Lung (tissue), 12 donors: ENCODE results near the gene RASA3. TPM values are rescaled to one million over a fixed set of nuclear protein-coding genes. Genes with fewer than 3 reads are reported as not detected.
A peak's percentile ranks its signal among the peaks of the same experiment; 100 is the strongest.

ENCODE experiments used
- ATAC-seq: fragments of 200-7000 bp; cut with Tn5 transposase; one replicate; pipeline ENCODE4 v1.9.1; 2020; ENCODE audit warnings: moderate number of reproducible peaks; ENCODE audit not compliant: insufficient read depth, low FRiP score
- DNase-seq, 3 donors: peaks; one replicate each; pipeline ENCODE4 v3.0.0-alpha.2; 2013 to 2017
- H3K27ac ChIP-seq, 2 donors: one replicate each; pipeline ENCODE4 v1.5.1; 2013; ENCODE audit warnings: mild to moderate bottlenecking in 2 of 2, moderate library complexity in 2 of 2, control low read depth in 1 of 2, inconsistent platforms in 1 of 2, low read depth in 1 of 2, low read length in 1 of 2
- H3K27me3 ChIP-seq, 3 donors: one replicate each; pipeline ENCODE4 v1.5.1; 2013; ENCODE audit warnings: low read length in 2 of 3; ENCODE audit not compliant: control insufficient read depth in 3 of 3, insufficient read depth in 3 of 3
- H3K36me3 ChIP-seq, 4 donors: one replicate each; pipeline ENCODE4 v1.5.1; 2013; ENCODE audit warnings: low read length in 4 of 4, mild to moderate bottlenecking in 1 of 4, moderate library complexity in 1 of 4; ENCODE audit not compliant: control insufficient read depth in 4 of 4, insufficient read depth in 4 of 4
- H3K4me1 ChIP-seq, 5 donors: one replicate each; pipeline ENCODE4 v1.5.1; 2013; ENCODE audit warnings: low read length in 5 of 5, mild to moderate bottlenecking in 2 of 5, moderate library complexity in 1 of 5; ENCODE audit not compliant: control insufficient read depth in 5 of 5, insufficient read depth in 5 of 5
- H3K4me3 ChIP-seq: one replicate; pipeline ENCODE4 v1.5.1; 2013; ENCODE audit warnings: mild to moderate bottlenecking, control low read depth, moderate library complexity
- H3K9ac ChIP-seq, 2 donors: one replicate each; pipeline ENCODE4 v1.5.1; 2013; ENCODE audit warnings: low read length in 2 of 2, control low read depth in 1 of 2; ENCODE audit not compliant: insufficient read depth in 1 of 2
- H3K9me3 ChIP-seq, 4 donors: one replicate each; pipeline ENCODE4 v1.5.1; 2013; ENCODE audit warnings: low read length in 3 of 4, mild to moderate bottlenecking in 1 of 4, moderate library complexity in 1 of 4; ENCODE audit not compliant: control insufficient read depth in 4 of 4, insufficient read depth in 3 of 4
- WGBS, 2 donors: extraction: QIAGEN DNeasy Blood & Tissue Kit; methylation state at CpG; one replicate each; pipeline ENCODE4 v1.1.7; 2013; 5-methylcytosine and 5-hydroxymethylcytosine counted together
- polyA plus RNA-seq, 2 donors: library from polyadenylated mRNA; stranded (reverse); fragments of 200-250 nt; gene quantifications; one replicate each; pipeline ENCODE4 v1.2.1, GENCODE V29; 2013
- total RNA-seq, 2 donors: library from RNA; depleted of rRNA in 1 of 2; stranded (reverse); fragments of >200 nt in 1 of 2; gene quantifications; one replicate each; pipeline ENCODE4 v1.2.1, GENCODE V29; 2014 to 2021
- TF ChIP-seq, protein P1 (sequence below): IDR thresholded peaks from 2 replicates; pipeline ENCODE4 v1.5.1; 2012; ENCODE audit warnings: mild to moderate bottlenecking; ENCODE audit errors: control extremely low read depth, extremely low read depth
- donor health status: control.
- donor health status: control.
- donor health status: Bipolar disorder and iron deficiency.
- donor health status: healthy.
- donor health status: DM: yes; HTN: yes; CAD: no.

RASA3 gene
- total and polyA plus RNA-seq, 4 donors = 7.4 to 22.8 (median 16.2) TPM

DNA sequence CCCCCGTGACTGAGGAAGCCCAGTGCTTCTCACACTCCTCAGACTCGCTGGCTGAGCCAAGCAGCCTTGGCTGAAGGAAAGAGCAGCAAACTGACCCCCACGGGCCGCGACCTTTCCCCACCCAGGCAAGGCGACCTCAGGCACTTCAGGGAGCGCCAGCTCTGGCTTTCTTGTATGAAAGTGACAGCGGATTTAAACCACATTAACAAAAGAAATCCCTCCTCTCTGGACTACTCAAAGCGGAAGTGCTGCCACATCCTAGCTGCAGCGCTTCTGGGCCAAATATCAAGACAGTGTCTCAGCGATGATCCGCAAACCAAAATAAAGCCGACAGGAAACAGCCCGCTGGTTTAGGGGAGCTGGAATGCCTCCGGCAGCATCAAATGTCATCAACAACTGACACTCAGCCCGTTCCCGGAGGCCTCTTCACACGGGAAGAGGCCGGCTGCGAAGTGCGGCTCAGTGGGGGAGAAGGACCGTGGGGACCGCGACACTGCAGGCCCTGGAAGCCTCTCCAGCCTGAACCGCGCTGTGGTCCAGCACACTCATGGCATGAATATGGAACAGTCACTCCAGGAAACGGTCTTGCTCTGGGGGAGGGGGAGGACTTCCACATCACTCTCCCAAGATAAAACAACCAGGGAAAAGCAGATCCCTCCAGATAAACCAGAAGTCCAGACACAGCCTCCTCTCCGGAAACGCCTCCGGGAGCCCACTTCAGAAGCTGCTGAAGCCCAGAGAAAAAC lies 1.4 kb downstream of the RASA3 start:
- H3K27ac ChIP-seq = peak overlapping the region; percentile 47 to 93
- peak; percentile 56 for ATAC-seq
- no peaks in the 10 kb centered on the region for H3K9me3 ChIP-seq
- WGBS, 2 donors = 1 to 3% methylated on average over 29 to 30 of the region's 30 CpGs
- peak overlapping the region; percentile 74 for H3K4me3 ChIP-seq
- H3K27me3 ChIP-seq = no peaks in the 10 kb centered on the region
- TF ChIP-seq, protein P1, sequence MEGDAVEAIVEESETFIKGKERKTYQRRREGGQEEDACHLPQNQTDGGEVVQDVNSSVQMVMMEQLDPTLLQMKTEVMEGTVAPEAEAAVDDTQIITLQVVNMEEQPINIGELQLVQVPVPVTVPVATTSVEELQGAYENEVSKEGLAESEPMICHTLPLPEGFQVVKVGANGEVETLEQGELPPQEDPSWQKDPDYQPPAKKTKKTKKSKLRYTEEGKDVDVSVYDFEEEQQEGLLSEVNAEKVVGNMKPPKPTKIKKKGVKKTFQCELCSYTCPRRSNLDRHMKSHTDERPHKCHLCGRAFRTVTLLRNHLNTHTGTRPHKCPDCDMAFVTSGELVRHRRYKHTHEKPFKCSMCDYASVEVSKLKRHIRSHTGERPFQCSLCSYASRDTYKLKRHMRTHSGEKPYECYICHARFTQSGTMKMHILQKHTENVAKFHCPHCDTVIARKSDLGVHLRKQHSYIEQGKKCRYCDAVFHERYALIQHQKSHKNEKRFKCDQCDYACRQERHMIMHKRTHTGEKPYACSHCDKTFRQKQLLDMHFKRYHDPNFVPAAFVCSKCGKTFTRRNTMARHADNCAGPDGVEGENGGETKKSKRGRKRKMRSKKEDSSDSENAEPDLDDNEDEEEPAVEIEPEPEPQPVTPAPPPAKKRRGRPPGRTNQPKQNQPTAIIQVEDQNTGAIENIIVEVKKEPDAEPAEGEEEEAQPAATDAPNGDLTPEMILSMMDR = no peak
- peaks cover 13 to 36% (median 21%) of the 10 kb centered on the region in 5 donors for H3K4me1 ChIP-seq
- H3K36me3 ChIP-seq = no peaks in the 10 kb centered on the region
- peak; percentile 70 to 85 (median 80) for DNase-seq
- peak overlapping the region in 1 of 2 donors; percentile 64 for H3K9ac ChIP-seq

DNA sequence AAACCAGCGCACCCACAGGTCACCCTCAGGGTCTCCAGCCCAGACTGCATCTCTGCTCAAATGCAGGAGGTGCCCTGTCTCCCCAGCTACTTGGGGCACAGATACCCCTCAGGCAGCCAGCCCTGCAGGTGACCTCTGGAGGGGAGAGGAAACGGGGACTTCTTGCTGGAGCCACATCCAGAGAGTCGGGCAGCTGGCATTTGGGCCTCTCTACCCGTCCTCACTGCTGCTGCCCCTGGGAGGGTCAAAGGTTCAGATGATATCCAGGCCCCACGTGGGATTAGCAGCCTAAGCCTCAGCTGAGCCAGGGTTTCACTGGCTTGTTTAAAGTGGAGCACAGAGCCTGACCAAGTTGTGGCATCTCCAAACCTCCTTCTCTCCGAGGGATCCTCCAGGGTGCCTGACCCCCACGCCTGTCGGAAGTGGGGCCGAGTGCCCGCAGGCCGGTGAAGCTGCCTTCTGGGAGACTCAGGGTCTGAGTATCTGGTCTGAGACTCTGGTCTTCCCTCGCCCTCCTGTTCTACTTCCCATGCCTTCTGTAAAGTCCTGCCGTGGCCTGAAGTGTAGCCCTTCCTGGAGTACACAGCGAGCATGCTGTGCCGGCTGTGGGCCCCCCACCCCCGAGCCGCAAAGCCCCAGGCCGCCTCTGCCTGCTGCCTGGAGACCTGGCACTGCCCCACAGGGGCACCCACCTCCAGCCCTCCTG lies 2.1 kb downstream of the RASA3 start:
- DNase-seq (no peak), ATAC-seq (no peak)
- Histone ChIP-seq H3K9ac (peak overlapping the region in 1 of 2 donors; percentile 64), H3K27ac (peak overlapping the region; percentile 47 to 93), H3K4me3 (peak overlapping the region; percentile 74), H3K4me1 (peaks cover 13 to 36% (median 21%) of the 10 kb centered on the region in 5 donors), H3K27me3 (no peaks in the 10 kb centered on the region), H3K36me3 (no peaks in the 10 kb centered on the region), H3K9me3 (no peaks in the 10 kb centered on the region)
- WGBS, 2 donors = 46 to 59% methylated on average over 18 of the region's 18 CpGs
- TF ChIP-seq, protein P1 = no peak

DNA sequence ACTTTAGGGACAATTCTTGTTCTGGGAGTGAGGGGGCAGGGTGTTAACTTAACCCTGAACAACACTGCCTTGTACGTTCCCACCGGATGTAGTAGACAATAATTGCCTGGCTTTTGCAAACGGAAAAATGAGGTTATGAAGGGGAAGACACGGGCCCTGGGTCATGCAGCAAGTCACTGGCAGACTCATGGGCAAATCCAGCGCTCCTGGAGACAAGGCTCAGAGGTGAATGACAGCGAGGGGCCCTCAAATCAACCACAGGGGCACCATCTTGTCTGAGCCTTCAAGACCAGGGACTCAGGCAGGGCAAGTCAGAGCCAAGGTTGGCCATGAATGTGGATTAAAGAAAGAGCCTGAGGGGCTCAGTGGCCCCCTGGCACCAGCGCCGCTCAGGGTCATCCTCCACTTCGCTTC lies 2.8 kb downstream of the RASA3 start:
- Histone ChIP-seq H3K27ac (peak overlapping the region; percentile 21 to 93), H3K4me3 (no peak overlapping the region), H3K27me3 (no peaks in the 10 kb centered on the region), H3K9me3 (no peaks in the 10 kb centered on the region), H3K4me1 (peaks cover 13 to 36% (median 21%) of the 10 kb centered on the region in 5 donors), H3K36me3 (no peaks in the 10 kb centered on the region), H3K9ac (no peak overlapping the region)
- DNase-seq (no peak), ATAC-seq (no peak)
- TF ChIP-seq, protein P1 = no peak
- 52 to 58% methylated on average over 9 of the region's 9 CpGs for WGBS, 2 donors
